Retinal pigment epithelial cell (primary cell): Measurements from ENCODE around the gene MEX3A.
"Not testable (repeated sequence)": the region's sequence is repeated elsewhere in the genome, so short reads cannot be mapped to it uniquely, and the experiment has no call there.

Source experiments
- DNase-seq: peaks from one replicate; pipeline ENCODE4 v3.0.0-alpha.2; 2010; ENCODE audit warnings: low read depth
- H3K4me3 ChIP-seq: 2 replicates; pipeline ENCODE4 v1.5.1; 2011; ENCODE audit warnings: mild to moderate bottlenecking, low read length, control low read depth, moderate library complexity
- CTCF ChIP-seq: conservative IDR thresholded peaks from 2 replicates; pipeline ENCODE4 v1.5.1; 2011; ENCODE audit warnings: low read depth, low read length, control low read depth, inconsistent platforms

Gene MEX3A

DNA sequence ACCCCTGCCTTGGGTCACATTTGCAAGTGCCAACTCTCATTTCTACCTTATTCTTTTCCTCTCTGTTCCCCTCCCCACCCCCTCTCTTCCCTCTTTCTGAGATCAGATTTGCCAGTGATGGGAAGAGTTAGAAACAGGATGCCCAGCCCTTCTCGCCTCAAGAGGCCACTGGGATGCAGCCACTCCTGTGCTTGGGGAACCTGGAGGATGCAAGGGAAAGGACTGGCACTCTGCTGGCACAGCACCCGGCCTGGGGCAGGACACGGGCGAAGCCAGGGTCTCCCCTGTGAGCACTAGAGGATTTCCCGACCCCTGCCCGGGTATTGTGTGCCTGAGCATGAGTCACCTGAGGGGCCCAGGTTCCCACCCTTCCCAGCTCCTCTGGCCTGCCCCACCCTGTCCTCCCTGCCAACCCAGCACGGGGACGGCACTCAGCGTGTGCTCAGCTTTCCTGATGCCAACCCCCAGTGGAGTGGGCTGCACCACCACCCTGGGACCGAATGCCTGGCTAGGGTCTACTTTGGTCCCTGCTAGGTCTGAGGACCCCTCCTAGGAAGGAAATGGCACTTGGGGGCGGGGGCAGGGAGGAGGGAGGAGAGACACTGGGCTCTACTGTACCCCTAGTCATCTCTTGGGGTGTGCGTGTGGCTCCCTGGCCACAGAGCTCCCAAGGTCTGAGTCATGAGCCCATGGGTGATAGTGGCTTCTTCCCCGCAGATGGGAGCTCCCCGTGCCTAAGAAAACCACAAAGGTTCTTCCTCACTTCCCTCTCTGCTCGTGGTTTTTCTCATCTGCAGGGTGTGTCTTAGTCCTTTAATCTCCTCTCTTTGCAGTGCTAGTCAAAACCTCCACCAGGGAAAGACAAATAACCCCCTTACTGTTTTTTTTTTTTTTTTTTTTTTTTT lies 44.6 kb upstream of the MEX3A start:
- peak overlapping the region; percentile 28 for H3K4me3 ChIP-seq
- no peak for TF ChIP-seq CTCF
- no peak for DNase-seq

- H3K4me3 ChIP-seq = peak overlapping the region; percentile 28
- TF ChIP-seq CTCF = peak; percentile 58
- DNase-seq = peak; percentile 90
These were observed 43.9 kb upstream of the MEX3A start for GRCh38 chr1:156126043-156126629.

DNA sequence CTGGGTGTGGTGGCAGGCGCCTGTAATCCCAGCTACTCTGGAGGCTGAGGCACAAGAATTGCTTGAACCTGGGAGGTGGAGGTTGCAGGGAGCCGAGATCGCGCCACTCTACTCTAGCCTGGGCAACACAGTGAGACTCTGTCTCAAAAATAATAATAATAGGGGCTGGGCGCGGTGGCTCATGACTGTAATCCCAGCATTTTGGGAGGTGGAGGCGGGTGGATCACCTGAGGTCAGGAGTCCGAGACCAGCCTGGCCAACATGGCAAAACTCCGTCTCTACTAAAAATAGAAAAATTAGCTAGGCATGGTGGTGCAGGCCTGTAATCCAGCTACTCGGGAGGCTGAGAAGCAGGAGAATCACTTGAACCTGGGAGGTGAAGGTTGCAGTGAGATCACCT lies 43.3 kb upstream of the MEX3A start:
- H3K4me3 ChIP-seq, DNase-seq: not testable (repeated sequence)

DNA sequence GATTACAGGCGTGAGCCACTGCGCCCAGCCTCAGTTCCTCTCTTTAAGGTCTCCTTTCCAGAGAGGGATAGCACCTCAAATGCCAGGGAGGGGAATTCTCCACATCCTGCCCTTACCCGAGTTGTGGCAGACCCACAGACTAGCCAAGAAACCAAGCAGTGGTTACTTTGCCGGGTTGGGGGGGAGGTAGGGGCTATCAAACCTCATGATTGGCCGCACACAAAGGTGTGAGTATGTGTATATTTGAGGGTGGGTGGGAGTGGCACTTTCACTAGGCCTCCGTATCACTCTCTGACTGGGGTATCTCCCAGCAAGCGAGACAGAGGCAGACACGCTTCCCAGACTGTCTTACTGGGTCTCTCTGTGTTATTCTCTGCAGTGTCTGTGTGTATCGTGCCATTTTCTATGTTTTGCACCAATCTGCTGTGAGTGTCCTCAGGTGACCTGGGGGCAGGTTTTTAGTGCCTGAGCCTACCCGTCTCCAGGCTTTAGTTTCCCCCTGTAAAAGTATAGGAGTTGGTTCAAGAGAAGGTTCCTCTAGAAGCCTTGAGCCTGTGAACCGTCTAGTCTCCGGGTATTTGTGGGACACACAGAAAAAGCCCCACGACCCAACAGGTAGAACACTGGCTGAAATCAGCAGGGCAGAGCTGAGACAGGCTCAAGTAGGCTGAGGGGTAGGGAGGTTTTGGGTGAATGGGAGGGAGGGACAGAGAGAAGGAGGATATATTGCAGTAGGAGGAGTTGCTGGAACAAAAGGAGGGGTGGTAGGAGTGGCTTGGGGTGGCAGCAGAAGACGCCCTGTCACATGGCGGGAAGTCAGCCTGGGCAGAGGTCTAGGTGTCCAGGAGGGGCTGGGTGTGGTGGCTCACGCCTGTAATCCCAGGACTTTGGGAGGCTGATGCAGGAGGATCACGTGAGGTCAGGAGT lies 42.6 kb upstream of the MEX3A start:
- DNase-seq = no peak
- no peak overlapping the region for H3K4me3 ChIP-seq
- no peak for TF ChIP-seq CTCF

GRCh38 chr1:156123356-156124196 lies 41.3 kb upstream of the MEX3A start:
- DNase-seq = peak; percentile 94

More at GRCh38 chr1:156123356-156124196, 41.3 kb upstream of the MEX3A start:
- TF ChIP-seq CTCF = no peak
- H3K4me3 ChIP-seq = no peak overlapping the region
